Caco-2 (cell line): ENCODE results near the gene RNGTT. TPM values are rescaled to one million over a fixed set of nuclear protein-coding genes. Genes with fewer than 3 reads are reported as not detected.
A peak's percentile ranks its signal among the peaks of the same experiment; 100 is the strongest.
"Not testable (repeated sequence)": the region's sequence is repeated elsewhere in the genome, so short reads cannot be mapped to it uniquely, and the experiment has no call there.

Experiments used
- BruUV-seq: library from RNA; stranded (reverse); fragments of 400-500 nt; replicated peaks from 2 replicates; lab custom pipeline; 2021; lab: Mats Ljungman, UMichigan
- CTCF ChIA-PET: fragments of 300-600 bp; sonication (Branson Sonifier 250); formaldehyde crosslinking; loops from one replicate; lab custom pipeline; 2022; ENCODE audit warnings: antibody characterized with exemption; lab: Charles Lee
- POLR2A ChIA-PET: fragments of 300-600 bp; sonication (Branson Sonifier 250); formaldehyde crosslinking; loops from one replicate; lab custom pipeline; 2022; ENCODE audit warnings: antibody characterized with exemption; lab: Charles Lee
- DNase-seq, 2 experiments: peaks; one replicate each; pipeline versions ENCODE4 v3.0.0 to v3.0.0-alpha.2; 2020 to 2022
- H3K27me3 ChIP-seq: replicated peaks from 2 replicates; pipeline ENCODE4 v1.6.0; 2011; ENCODE audit warnings: low read length; ENCODE audit not compliant: control insufficient read depth, insufficient read depth
- H3K36me3 ChIP-seq: 2 replicates; pipeline ENCODE4 v1.5.1; 2011; ENCODE audit warnings: low read length; ENCODE audit not compliant: control insufficient read depth, insufficient read depth
- H3K4me1 ChIP-seq: fragments of 250-450 bp; sonication (Bioruptor Pico); 2 replicates; pipeline ENCODE4 v1.5.1; 2020; ENCODE audit warnings: mild to moderate bottlenecking
- H3K4me3 ChIP-seq: 2 replicates; pipeline ENCODE4 v1.5.1; 2011; ENCODE audit warnings: low read depth, mild to moderate bottlenecking, control low read depth, low read length
- H3K9me3 ChIP-seq: fragments of 250-450 bp; sonication (Bioruptor Pico); 2 replicates; pipeline ENCODE4 v1.5.1; 2020; ENCODE audit warnings: mild to moderate bottlenecking, moderate library complexity
- H3K27ac Mint-ChIP-seq: one replicate; pipeline ENCODE4 v1.8.0; 2022; ENCODE audit warnings: mixed read lengths; ENCODE audit not compliant: unreplicated experiment
- H3K27me3 Mint-ChIP-seq: one replicate; pipeline ENCODE4 v1.8.0; 2022; ENCODE audit warnings: mixed read lengths; ENCODE audit not compliant: insufficient read depth, unreplicated experiment
- H3K36me3 Mint-ChIP-seq: one replicate; pipeline ENCODE4 v1.8.0; 2022; ENCODE audit warnings: mild to moderate bottlenecking, mixed read lengths; ENCODE audit not compliant: insufficient read depth, unreplicated experiment
- H3K4me1 Mint-ChIP-seq: one replicate; pipeline ENCODE4 v1.8.0; 2022; ENCODE audit warnings: low read depth, mixed read lengths; ENCODE audit not compliant: unreplicated experiment
- H3K4me3 Mint-ChIP-seq: one replicate; pipeline ENCODE4 v1.8.0; 2022; ENCODE audit warnings: mild to moderate bottlenecking, moderate library complexity, mixed read lengths; ENCODE audit not compliant: unreplicated experiment
- H3K9me3 Mint-ChIP-seq: one replicate; pipeline ENCODE4 v1.8.0; 2022; ENCODE audit warnings: mixed read lengths; ENCODE audit not compliant: unreplicated experiment
- CTCF ChIP-seq, 2 experiments: fragments of 200-600 bp in 1 of 2; IDR thresholded peaks; 1 replicate in 1 of 2; 2 replicates in 1 of 2; pipeline versions ENCODE4 v1.5.1 to v1.8.0; 2011 to 2022; ENCODE audit warnings: antibody characterized with exemption in 1 of 2, control low read depth in 1 of 2, inconsistent platforms in 1 of 2, low read depth in 1 of 2, low read length in 1 of 2, mild to moderate bottlenecking in 1 of 2, moderate library complexity in 1 of 2; ENCODE audit not compliant: insufficient read depth in 1 of 2, severe bottlenecking in 1 of 2, unreplicated experiment in 1 of 2
- intact Hi-C: fragments of 100-400 bp; cut with micrococcal nuclease; formaldehyde crosslinking; loops from one replicate; pipeline ENCODE4 v1.10.0; 2022; ENCODE audit not compliant: unreplicated experiment
- total RNA-seq: library from RNA; stranded (reverse); gene quantifications from 2 replicates; pipeline ENCODE4 v1.2.3, GENCODE V29; 2022

The RNGTT gene
- total RNA-seq, 1 experiment from 2014 or later, result 17.7 TPM

GRCh38 chr6:88780714-88781389, 182.6 kb downstream of the RNGTT start:
- Mint-ChIP-seq H3K4me1 (no peaks in the 10 kb centered on the region), H3K27ac (no peak overlapping the region), H3K9me3 (no peaks in the 10 kb centered on the region), H3K36me3 (peaks cover 10% of the 10 kb centered on the region), H3K4me3 (no peak overlapping the region), H3K27me3 (no peaks in the 10 kb centered on the region)
- DNase-seq, result peak; percentile 51 to 69
- Histone ChIP-seq H3K27me3 (no peaks in the 10 kb centered on the region), H3K36me3 (no peaks in the 10 kb centered on the region), H3K4me1 (no peaks in the 10 kb centered on the region), H3K9me3 (no peaks in the 10 kb centered on the region; the same call in 1 of the 2 replicates), H3K4me3 (no peak overlapping the region)
- ChIA-PET CTCF (no interaction called here), POLR2A (no interaction called here)
- peak; percentile 77 to 84 for TF ChIP-seq CTCF (IDR thresholded peaks at IDR 0.05; ENCODE audit: insufficient read depth in 1 of 2, low read depth in 1 of 2, low read length in 1 of 2, severe bottlenecking in 1 of 2, unreplicated experiment in 1 of 2)
- BruUV-seq, result no TSS peak
- intact Hi-C loops, result loop anchor here (1.0 kb wide), 1 partner anchor 89 kb away; no protein-coding TSS in a partner anchor

GRCh38 chr6:88775866-88776571, 187.4 kb downstream of the RNGTT start:
- ChIA-PET CTCF (no interaction called here), POLR2A (no interaction called here)
- BruUV-seq, result no TSS peak
- Mint-ChIP-seq H3K27me3 (no peaks in the 10 kb centered on the region), H3K9me3 (no peaks in the 10 kb centered on the region), H3K4me1 (no peaks in the 10 kb centered on the region), H3K4me3 (no peak overlapping the region), H3K36me3 (peaks cover 5% of the 10 kb centered on the region), H3K27ac (no peak overlapping the region)
- Histone ChIP-seq H3K4me1 (no peaks in the 10 kb centered on the region), H3K36me3 (no peaks in the 10 kb centered on the region), H3K9me3 (no peaks in the 10 kb centered on the region; the same call in 1 of the 2 replicates), H3K27me3 (no peaks in the 10 kb centered on the region), H3K4me3 (no peak overlapping the region)
- intact Hi-C loops, result no loop called here
- DNase-seq, result no peak
- no peak for TF ChIP-seq CTCF (IDR thresholded peaks at IDR 0.05; ENCODE audit: insufficient read depth in 1 of 2, low read depth in 1 of 2, low read length in 1 of 2, severe bottlenecking in 1 of 2, unreplicated experiment in 1 of 2)

- H3K36me3 Mint-ChIP-seq, H3K9me3 Mint-ChIP-seq, intact Hi-C loops, H3K9me3 ChIP-seq, H3K27me3 ChIP-seq, H3K27me3 Mint-ChIP-seq, H3K4me1 Mint-ChIP-seq, H3K36me3 ChIP-seq, CTCF ChIA-PET, POLR2A ChIA-PET, BruUV-seq, DNase-seq, H3K4me1 ChIP-seq, H3K4me3 ChIP-seq, H3K4me3 Mint-ChIP-seq, H3K27ac Mint-ChIP-seq: not testable (repeated sequence)
Observed at GRCh38 chr6:88768114-88768513, 195.3 kb downstream of the RNGTT start.
